HEK293 (cell line): ENCODE measurements around the gene HIPK2.

Experiments used
- CTCF ChIA-PET: fragments of 350-600 bp; formaldehyde crosslinking; extraction: SDS; loops from one replicate; lab custom pipeline; 2021; ENCODE audit warnings: antibody characterized with exemption; lab: Yijun Ruan, JAX
- POLR2A ChIA-PET: fragments of 300-600 bp; formaldehyde crosslinking; extraction: SDS; loops from one replicate; lab custom pipeline; 2020; ENCODE audit warnings: antibody characterized with exemption, inconsistent platforms; lab: Yijun Ruan, JAX
- H3K27ac ChIP-seq: fragments of 200-500 bp; sonication (Bioruptor generic); 2 replicates; pipeline ENCODE4 v1.5.1; 2014; ENCODE audit warnings: low read depth, low read length, control low read depth, inconsistent platforms; ENCODE audit errors: extremely low read depth
- H3K36me3 ChIP-seq, 2 experiments: fragments of 200-500 bp in 1 of 2; sonication (Bioruptor generic) in 1 of 2; 1 replicate in 1 of 2; 2 replicates in 1 of 2; pipeline ENCODE4 v1.5.1; 2014 to 2017; ENCODE audit warnings: inconsistent platforms in 2 of 2, low read length in 2 of 2; ENCODE audit not compliant: control insufficient read depth in 2 of 2, insufficient read depth in 1 of 2
- H3K4me1 ChIP-seq: fragments of 200-500 bp; sonication (Bioruptor generic); 2 replicates; pipeline ENCODE4 v1.5.1; 2014; ENCODE audit warnings: mild to moderate bottlenecking, low read length, inconsistent platforms; ENCODE audit not compliant: control insufficient read depth, insufficient read depth
- H3K4me3 ChIP-seq: 2 replicates; pipeline ENCODE4 v1.5.1; 2011; ENCODE audit warnings: low read depth, mild to moderate bottlenecking, control low read depth, low read length, moderate library complexity
- H3K9me3 ChIP-seq: fragments of 200-500 bp; sonication (Bioruptor generic); 2 replicates; pipeline ENCODE4 v1.5.1; 2014; ENCODE audit warnings: low read depth, low read length, inconsistent platforms; ENCODE audit not compliant: control insufficient read depth, insufficient read depth
- ELK4 ChIP-seq: IDR thresholded peaks from 2 replicates; pipeline ENCODE4 v1.6.1; 2011; ENCODE audit warnings: mild to moderate bottlenecking, low read depth, low read length, borderline replicate concordance
- HOXA7 ChIP-seq: sonication (generic); formaldehyde crosslinking; IDR thresholded peaks from 2 replicates; pipeline ENCODE4 v1.8.1; 2022; ENCODE audit warnings: missing genetic modification reagents, borderline replicate concordance
- KLF7 ChIP-seq: fragments of 450-650 bp; formaldehyde crosslinking; IDR thresholded peaks from 2 replicates; pipeline ENCODE4 v1.5.1; 2016; ENCODE audit warnings: missing biosample characterization, missing genetic modification characterization, borderline replicate concordance
- ZBTB26 ChIP-seq: fragments of 450-650 bp; formaldehyde crosslinking; optimal IDR thresholded peaks from 2 replicates; pipeline ENCODE3; 2016; ENCODE audit warnings: missing biosample characterization, mild to moderate bottlenecking, missing genetic modification characterization
- ZNF114 ChIP-seq: fragments of 450-650 bp; formaldehyde crosslinking; IDR thresholded peaks from 2 replicates; pipeline ENCODE4 v1.5.0; 2017; ENCODE audit warnings: missing biosample characterization, missing genetic modification characterization
- ZNF138 ChIP-seq: fragments of 450-650 bp; formaldehyde crosslinking; IDR thresholded peaks from 2 replicates; pipeline ENCODE4 v1.5.1; 2016; ENCODE audit warnings: missing biosample characterization, missing genetic modification characterization, borderline replicate concordance
- ZNF155 ChIP-seq: fragments of 450-650 bp; formaldehyde crosslinking; IDR thresholded peaks from 2 replicates; pipeline ENCODE4 v1.5.1; 2016; ENCODE audit warnings: missing biosample characterization, missing genetic modification characterization
- ZNF248 ChIP-seq: fragments of 450-650 bp; formaldehyde crosslinking; IDR thresholded peaks from 2 replicates; pipeline ENCODE4 v1.5.1; 2017; ENCODE audit warnings: missing biosample characterization, missing genetic modification characterization
- ZNF266 ChIP-seq: fragments of 450-650 bp; formaldehyde crosslinking; IDR thresholded peaks from 2 replicates; pipeline ENCODE4 v1.5.1; 2016; ENCODE audit warnings: missing biosample characterization, missing genetic modification characterization, low read depth
- ZNF311 ChIP-seq: fragments of 450-650 bp; formaldehyde crosslinking; IDR thresholded peaks from 2 replicates; pipeline ENCODE4 v1.5.1; 2017; ENCODE audit warnings: missing biosample characterization, missing genetic modification characterization, borderline replicate concordance
- ZNF335 ChIP-seq: fragments of 450-650 bp; formaldehyde crosslinking; conservative IDR thresholded peaks from 2 replicates; pipeline ENCODE4 v1.5.1; 2016; ENCODE audit warnings: missing biosample characterization, missing genetic modification characterization
- ZNF350 ChIP-seq: fragments of 450-650 bp; formaldehyde crosslinking; IDR thresholded peaks from 2 replicates; pipeline ENCODE4 v1.5.0; 2017; ENCODE audit warnings: missing biosample characterization, mild to moderate bottlenecking, missing genetic modification characterization
- ZNF362 ChIP-seq: fragments of 450-650 bp; formaldehyde crosslinking; IDR thresholded peaks from 2 replicates; pipeline ENCODE4 v1.5.1; 2016; ENCODE audit warnings: missing biosample characterization, missing genetic modification characterization
- ZNF37A ChIP-seq: fragments of 450-650 bp; IDR thresholded peaks from 2 replicates; pipeline ENCODE4 v1.5.1; 2018; ENCODE audit warnings: missing biosample characterization, missing genetic modification characterization
- ZNF398 ChIP-seq: fragments of 450-650 bp; formaldehyde crosslinking; IDR thresholded peaks from 2 replicates; pipeline ENCODE4 v1.5.1; 2017; ENCODE audit warnings: missing biosample characterization, missing genetic modification characterization
- ZNF416 ChIP-seq: fragments of 450-650 bp; formaldehyde crosslinking; IDR thresholded peaks from 2 replicates; pipeline ENCODE4 v1.5.1; 2016; ENCODE audit warnings: missing biosample characterization, missing genetic modification characterization
- ZNF449 ChIP-seq: fragments of 450-650 bp; formaldehyde crosslinking; IDR thresholded peaks from 2 replicates; pipeline ENCODE4 v1.5.1; 2017; ENCODE audit warnings: missing biosample characterization, mild to moderate bottlenecking, missing genetic modification characterization, moderate library complexity
- ZNF514 ChIP-seq: fragments of 450-650 bp; formaldehyde crosslinking; IDR thresholded peaks from 2 replicates; pipeline ENCODE4 v1.5.1; 2016; ENCODE audit warnings: missing biosample characterization, missing genetic modification characterization
- ZNF561 ChIP-seq: fragments of 450-650 bp; IDR thresholded peaks from 2 replicates; pipeline ENCODE4 v1.5.1; 2018; ENCODE audit warnings: missing biosample characterization, missing genetic modification characterization, borderline replicate concordance
- ZNF621 ChIP-seq: fragments of 450-650 bp; formaldehyde crosslinking; IDR thresholded peaks from 2 replicates; pipeline ENCODE4 v1.5.1; 2017; ENCODE audit warnings: missing biosample characterization, missing genetic modification characterization
- ZSCAN23 ChIP-seq: fragments of 450-650 bp; formaldehyde crosslinking; IDR thresholded peaks from 2 replicates; pipeline ENCODE4 v1.5.1; 2016; ENCODE audit warnings: missing biosample characterization, missing genetic modification characterization

Gene HIPK2

GRCh38 chr7:139582671-139583155 lies 195.1 kb downstream of the HIPK2 start:
- no peak for TF ChIP-seq ZNF350 (tag by site-specific recombination)
- no peak for TF ChIP-seq ZNF248
- TF ChIP-seq ZNF398 (tag by site-specific recombination), result no peak
- no peak for TF ChIP-seq ZSCAN23 (tag by site-specific recombination)
- no peak for TF ChIP-seq ZNF114 (tag by site-specific recombination)
- no peak for TF ChIP-seq ZNF416 (tag by site-specific recombination)
- no peak for TF ChIP-seq ZNF138 (tag by site-specific recombination)
- TF ChIP-seq ZNF311 (tag by site-specific recombination), result no peak
- no peak for TF ChIP-seq ZNF266 (tag by site-specific recombination)
- TF ChIP-seq HOXA7 (CRISPR knock-in tag), result no peak
- TF ChIP-seq KLF7 (tag by site-specific recombination), result no peak
- no peak for TF ChIP-seq ELK4
- no peak for TF ChIP-seq ZNF37A (tag by site-specific recombination)
- TF ChIP-seq ZNF621 (tag by site-specific recombination), result no peak
- TF ChIP-seq ZNF561 (tag by site-specific recombination), result no peak
- TF ChIP-seq ZNF335 (tag by site-specific recombination), result no peak
- TF ChIP-seq ZNF514 (tag by site-specific recombination), result no peak
- H3K4me3 ChIP-seq, result no peak overlapping the region
- CTCF ChIA-PET, result interaction anchor here (0.5 kb wide), 1 partner anchor 263 kb away, joined by 3 read pairs; no protein-coding TSS in a partner anchor
- POLR2A ChIA-PET, result no interaction called here
- H3K9me3 ChIP-seq, result no peaks in the 10 kb centered on the region
- no peaks in the 10 kb centered on the region for H3K4me1 ChIP-seq
- H3K27ac ChIP-seq, result no peak overlapping the region
- peaks cover 0 to 60% of the 10 kb centered on the region in 2 experiments; a peak in 2 of 3 replicates for H3K36me3 ChIP-seq

GRCh38 chr7:139582130-139582650 lies 195.6 kb downstream of the HIPK2 start:
- ChIA-PET POLR2A (no interaction called here), CTCF (interaction anchor here (0.5 to 0.8 kb wide), 3 partner anchors 20 to 263 kb away, joined by 3 to 5 read pairs (median 3); no protein-coding TSS in a partner anchor)
- no peaks in the 10 kb centered on the region for H3K9me3 ChIP-seq
- TF ChIP-seq ZNF155 (tag by site-specific recombination), result no peak
- TF ChIP-seq ZNF362 (tag by site-specific recombination), result no peak
- TF ChIP-seq ZBTB26 (tag by site-specific recombination), result no peak
- no peak for TF ChIP-seq ZNF449 (tag by site-specific recombination)
- TF ChIP-seq, all 188 proteins: peak for 0
- H3K27ac ChIP-seq, result no peak overlapping the region
- no peak overlapping the region for H3K4me3 ChIP-seq
- peaks cover 0 to 60% of the 10 kb centered on the region in 2 experiments; a peak in 2 of 3 replicates for H3K36me3 ChIP-seq
- H3K4me1 ChIP-seq, result no peaks in the 10 kb centered on the region
